H1 (cell line): ENCODE data around the gene ASRGL1. TPM values are rescaled to one million over a fixed set of nuclear protein-coding genes. Genes with fewer than 3 reads are reported as not detected.

Experiments used
- CTCF ChIA-PET: fragments of 300-600 bp; sonication (Branson Sonifier 250); formaldehyde crosslinking; loops from one replicate; lab custom pipeline; 2021; ENCODE audit not compliant: partially characterized antibody; lab: Charles Lee
- POLR2A ChIA-PET: fragments of 300-600 bp; sonication (Branson Sonifier 250); formaldehyde crosslinking; loops from one replicate; lab custom pipeline; 2021; ENCODE audit warnings: inconsistent platforms; ENCODE audit not compliant: partially characterized antibody; lab: Charles Lee
- DNase-seq, 2 experiments: peaks; one replicate each; pipeline versions ENCODE4 v3.0.0 to v3.0.0-alpha.2; 2010 to 2022; ENCODE audit warnings: low spot score in 2 of 2, low read depth in 1 of 2, mixed read lengths in 1 of 2
- FAIRE-seq: peaks from 2 replicates; lab custom pipeline; 2011; peaks lifted over from hg19 to GRCh38; lab: Jason Lieb, UNC
- H2AFZ ChIP-seq: 2 replicates; pipeline ENCODE4 v1.8.1; 2012; ENCODE audit warnings: low read length, inconsistent platforms
- H2AK5ac ChIP-seq: 2 replicates; pipeline ENCODE4 v1.6.1; 2013; ENCODE audit warnings: low read depth, low read length
- H2BK120ac ChIP-seq: replicated peaks from 2 replicates; pipeline ENCODE3; 2013; ENCODE audit warnings: low read depth, low read length, inconsistent platforms
- H2BK12ac ChIP-seq: 2 replicates; pipeline ENCODE4 v1.6.1; 2013; ENCODE audit warnings: low read depth, low read length
- H2BK15ac ChIP-seq: 2 replicates; pipeline ENCODE4 v1.6.1; 2013; ENCODE audit warnings: low read length
- H2BK20ac ChIP-seq: 2 replicates; pipeline ENCODE4 v1.6.1; 2013; ENCODE audit warnings: low read length
- H2BK5ac ChIP-seq: 2 replicates; pipeline ENCODE4 v1.6.1; 2013; ENCODE audit warnings: low read depth, low read length
- H3K14ac ChIP-seq: 2 replicates; pipeline ENCODE4 v1.6.1; 2013; ENCODE audit warnings: inconsistent platforms; ENCODE audit not compliant: insufficient read length
- H3K18ac ChIP-seq: 2 replicates; pipeline ENCODE4 v1.6.1; 2013; ENCODE audit warnings: low read length; ENCODE audit errors: extremely low read depth
- H3K23ac ChIP-seq: 2 replicates; pipeline ENCODE4 v1.6.1; 2013; ENCODE audit warnings: inconsistent platforms; ENCODE audit not compliant: insufficient read length
- H3K23me2 ChIP-seq: 2 replicates; pipeline ENCODE4 v1.6.1; 2013; ENCODE audit warnings: low read depth, low read length
- H3K27ac ChIP-seq: 2 replicates; pipeline ENCODE4 v1.6.1; 2011; ENCODE audit warnings: low read depth, low read length, inconsistent platforms
- H3K27me3 ChIP-seq, 4 experiments: replicated peaks in 1 of 4; 1 replicate in 1 of 4; 2 replicates in 3 of 4; pipeline versions ENCODE4 v1.6.1 to v1.8.1; 2011 to 2013; ENCODE audit warnings: low read length in 3 of 4, mild to moderate bottlenecking in 3 of 4, inconsistent platforms in 2 of 4, mixed read lengths in 2 of 4, moderate library complexity in 1 of 4; ENCODE audit not compliant: control insufficient read depth in 3 of 4, insufficient read depth in 3 of 4; ENCODE audit errors: extremely low read depth in 1 of 4
- H3K36me3 ChIP-seq, 4 experiments: 2 replicates each; pipeline versions ENCODE4 v1.6.1 to v1.8.1; 2011 to 2013; ENCODE audit warnings: mild to moderate bottlenecking in 4 of 4, low read length in 3 of 4, moderate library complexity in 2 of 4, control low read depth in 1 of 4, inconsistent platforms in 1 of 4; ENCODE audit not compliant: insufficient read depth in 4 of 4, control insufficient read depth in 2 of 4
- H3K4ac ChIP-seq: replicated peaks from 2 replicates; pipeline ENCODE3; 2013; ENCODE audit warnings: low read length, low read depth, mixed read lengths, inconsistent platforms; ENCODE audit not compliant: insufficient read length
- H3K4me1 ChIP-seq, 4 experiments: replicated peaks in 1 of 4; 1 replicate in 1 of 4; 2 replicates in 3 of 4; pipeline versions ENCODE4 v1.6.1 to v1.8.1; 2011 to 2013; ENCODE audit warnings: low read length in 3 of 4, inconsistent platforms in 2 of 4, mixed read lengths in 1 of 4; ENCODE audit not compliant: insufficient read depth in 4 of 4, control insufficient read depth in 3 of 4
- H3K4me2 ChIP-seq, 2 experiments: 2 replicates each; pipeline versions ENCODE4 v1.6.1 to v1.8.1; 2011 to 2013; ENCODE audit warnings: low read depth in 2 of 2, low read length in 2 of 2, control low read depth in 1 of 2, inconsistent platforms in 1 of 2, mild to moderate bottlenecking in 1 of 2; ENCODE audit not compliant: insufficient read depth in 1 of 2
- H3K4me3 ChIP-seq, 4 experiments: fragments of 200-600, 300-600 bp in 1 of 4; sonication (generic), shearing (Covaris generic), sonication (Bioruptor Twin) in 1 of 4; 2 replicates each; pipeline versions ENCODE4 v1.5.1 to v1.8.1; 2011 to 2016; ENCODE audit warnings: low read length in 4 of 4, low read depth in 3 of 4, control low read depth in 2 of 4, inconsistent platforms in 2 of 4, mild to moderate bottlenecking in 2 of 4, mixed read lengths in 1 of 4, moderate library complexity in 1 of 4; ENCODE audit not compliant: insufficient read depth in 2 of 4; ENCODE audit errors: extremely low read depth in 1 of 4
- H3K56ac ChIP-seq: replicated peaks from 2 replicates; pipeline ENCODE3; 2013; ENCODE audit warnings: low read depth, mild to moderate bottlenecking, mixed read lengths, low read length, inconsistent platforms; ENCODE audit not compliant: insufficient read length
- H3K79me1 ChIP-seq: 2 replicates; pipeline ENCODE4 v1.6.1; 2013; ENCODE audit warnings: low read depth, low read length, control low read depth
- H3K79me2 ChIP-seq, 2 experiments: 2 replicates each; pipeline versions ENCODE4 v1.6.1 to v1.8.1; 2012 to 2013; ENCODE audit warnings: low read length in 2 of 2, mild to moderate bottlenecking in 2 of 2, inconsistent platforms in 1 of 2; ENCODE audit not compliant: insufficient read depth in 2 of 2, control insufficient read depth in 1 of 2
- H3K9ac ChIP-seq, 4 experiments: replicated peaks in 1 of 4; 1 replicate in 1 of 4; 2 replicates in 3 of 4; pipeline versions ENCODE4 v1.6.1 to v1.8.1; 2011 to 2013; ENCODE audit warnings: low read depth in 3 of 4, low read length in 3 of 4, control low read depth in 2 of 4, mild to moderate bottlenecking in 2 of 4, moderate library complexity in 2 of 4, inconsistent platforms in 1 of 4; ENCODE audit errors: extremely low read depth in 1 of 4
- H3K9me3 ChIP-seq, 2 experiments: 2 replicates each; pipeline versions ENCODE4 v1.6.1 to v1.8.1; 2012 to 2013; ENCODE audit warnings: mild to moderate bottlenecking in 2 of 2, moderate library complexity in 2 of 2, control low read depth in 1 of 2, inconsistent platforms in 1 of 2, low read depth in 1 of 2, low read length in 1 of 2, mixed read lengths in 1 of 2; ENCODE audit not compliant: insufficient read depth in 2 of 2
- H4K20me1 ChIP-seq, 2 experiments: replicated peaks in 1 of 2; 2 replicates each; pipeline versions ENCODE3 to v1.8.1; 2011 to 2013; ENCODE audit warnings: inconsistent platforms in 2 of 2, low read length in 2 of 2, mild to moderate bottlenecking in 1 of 2; ENCODE audit not compliant: insufficient read depth in 2 of 2, control insufficient read depth in 1 of 2
- H4K5ac ChIP-seq: 2 replicates; pipeline ENCODE4 v1.6.1; 2013; ENCODE audit warnings: low read length, low read depth, mixed read lengths, inconsistent platforms; ENCODE audit not compliant: insufficient read length
- H4K8ac ChIP-seq: 2 replicates; pipeline ENCODE4 v1.8.0; 2013; ENCODE audit warnings: mild to moderate bottlenecking, moderate library complexity, low read length, inconsistent platforms; ENCODE audit not compliant: insufficient read depth; ENCODE audit errors: extremely low read depth
- H4K91ac ChIP-seq: replicated peaks from 2 replicates; pipeline ENCODE3; 2013; ENCODE audit warnings: low read length, mixed read lengths, inconsistent platforms; ENCODE audit not compliant: insufficient read length
- BCL11A ChIP-seq, 2 experiments: IDR thresholded peaks; one replicate each; pipeline ENCODE4 v1.6.1; 2011; ENCODE audit warnings: low read depth in 2 of 2, low read length in 2 of 2, mild to moderate bottlenecking in 2 of 2
- POLR2A ChIP-seq, 2 experiments: IDR thresholded peaks; 1 replicate in 1 of 2; 2 replicates in 1 of 2; pipeline ENCODE4 v1.6.1; 2011; ENCODE audit warnings: low read depth in 2 of 2, low read length in 2 of 2, mild to moderate bottlenecking in 2 of 2; ENCODE audit errors: control extremely low read depth in 1 of 2
- SIRT6 ChIP-seq: IDR thresholded peaks from one replicate; pipeline ENCODE4 v1.7.1; 2012; ENCODE audit warnings: low read length, inconsistent platforms
- WGBS, 2 experiments: shearing (Covaris generic) in 1 of 2; methylation state at CpG; one replicate each; pipeline versions ENCODE4 v1.1.6 to v1.1.7; 2013 to 2015; ENCODE audit warnings: low lambda C conversion rate in 2 of 2, mixed read lengths in 2 of 2, inconsistent platforms in 1 of 2, low coverage in 1 of 2, missing lambda C conversion rate in 1 of 2; ENCODE audit not compliant: insufficient replicate concordance in 2 of 2, insufficient coverage in 1 of 2, insufficient read length in 1 of 2; ENCODE audit errors: extremely low coverage in 1 of 2, missing lambda C conversion rate in 1 of 2; 5-methylcytosine and 5-hydroxymethylcytosine counted together
- polyA plus RNA-seq, 7 experiments: library from polyadenylated mRNA; depleted of rRNA in 3 of 7; stranded (reverse) in 5 of 7; unstranded in 2 of 7; fragments of >200 nt in 5 of 7; fragments of 200-250 nt in 2 of 7; gene quantifications; 1 replicate in 5 of 7; 2 replicates in 1 of 7; 4 replicates in 1 of 7; pipeline versions ENCODE4 v1.2.1 to v1.2.3, GENCODE V29; 2011 to 2013; ENCODE audit warnings: missing spikeins in 2 of 7, mixed read lengths in 2 of 7
- total RNA-seq: library from RNA; stranded (reverse); fragmentation: NEBNext Ultra II Directional; extraction: Animal tissue kit (Norgen Biotek cat#: 25700); gene quantifications from 2 replicates; pipeline ENCODE4 v1.2.1, GENCODE V29; 2021

ASRGL1 gene
- total and polyA plus RNA-seq, 2 of the 8 experiments (the other 6 are each of a cell fraction or from before 2014, with no cell fraction given): 19.9 to 23.5 TPM

DNA sequence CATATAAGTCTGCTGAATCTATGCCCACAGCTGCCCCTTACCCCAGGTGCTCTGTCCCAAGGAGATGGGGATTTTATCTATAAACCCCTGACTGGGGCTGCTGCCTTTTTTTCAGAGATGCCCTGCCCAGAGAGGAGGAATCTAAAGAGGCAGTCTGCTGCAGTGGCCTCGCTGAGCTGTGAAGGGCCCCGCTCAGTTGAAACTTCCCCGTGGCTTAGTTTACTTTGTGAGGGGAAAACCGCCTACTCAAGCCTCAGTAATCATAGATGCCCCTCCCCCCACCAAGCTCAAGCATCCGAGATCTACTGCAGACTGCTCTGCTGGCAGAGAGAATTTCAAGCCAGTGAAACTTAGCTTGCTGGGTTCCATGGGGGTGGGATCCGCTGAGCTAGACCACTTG lies 31.0 kb upstream of the ASRGL1 start:
- 83% methylated on average over 6 of the region's 6 CpGs; no CpG with 5 or more reads in 1 of the 2 experiments for WGBS, 2 experiments
- no peak for FAIRE-seq
- Histone ChIP-seq H2BK120ac (no peak overlapping the region), H3K23me2 (no peaks in the 10 kb centered on the region), H2BK5ac (no peak overlapping the region), H4K91ac (no peak overlapping the region), H3K9ac (no peak overlapping the region), H3K4me3 (no peak overlapping the region), H3K27ac (no peak overlapping the region), H3K4me1 (peaks cover 0 to 2% (median 0%) of the 10 kb centered on the region in 4 experiments; a peak in 3 of 7 replicates), H3K14ac (no peak overlapping the region), H3K9me3 (no peaks in the 10 kb centered on the region), H2BK15ac (no peak overlapping the region), H3K36me3 (no peaks in the 10 kb centered on the region), H3K56ac (no peak overlapping the region), H3K79me2 (no peaks in the 10 kb centered on the region), H2AK5ac (no peak overlapping the region), H2AFZ (peak overlapping the region; percentile 79; the same call in 1 of the 2 replicates), H4K5ac (no peak overlapping the region), H4K20me1 (no peaks in the 10 kb centered on the region), H3K4ac (no peak overlapping the region), H3K27me3 (no peaks in the 10 kb centered on the region), H3K79me1 (no peaks in the 10 kb centered on the region), H3K18ac (no peak overlapping the region), H2BK20ac (no peak overlapping the region), H3K23ac (no peak overlapping the region), H2BK12ac (no peak overlapping the region), H3K4me2 (no peak overlapping the region), H4K8ac (no peak overlapping the region)
- no peak for DNase-seq
- CTCF ChIA-PET: interaction anchor here (1.0 to 2.0 kb wide), 10 partner anchors 9 to 158 kb away, joined by 3 to 7 read pairs (median 4); partner anchors contain the start of gene SCGB1D2
- POLR2A ChIA-PET: interaction anchor here (0.6 to 2.0 kb wide), 2 partner anchors 9 to 263 kb away, joined by 3 to 6 read pairs; no protein-coding TSS in a partner anchor
- TF ChIP-seq POLR2A (IDR thresholded peaks at IDR 0.05; ENCODE audit: control extremely low read depth in 1 of 2, low read depth in 2 of 2, low read length in 2 of 2): no peak
- TF ChIP-seq BCL11A (IDR thresholded peaks at IDR 0.05; ENCODE audit: low read depth in 2 of 2, low read length in 2 of 2): no peak
- no peak for TF ChIP-seq SIRT6
